ENCODE data around the gene CERS3. TPM values are rescaled to one million over a fixed set of nuclear protein-coding genes. Genes with fewer than 3 reads are reported as not detected.

CERS3 gene
- total and polyA plus RNA-seq, 2 donors (not counting 1 experiment from before 2014, with no cell fraction given): 0.12 to 0.34 TPM

- DNase-seq: no peak
- no peak for TF ChIP-seq CTCF (IDR thresholded peaks at IDR 0.05)
- no peak for TF ChIP-seq EZH2 (IDR thresholded peaks at IDR 0.05; ENCODE audit: borderline replicate concordance, insufficient read depth, low read depth, low read length, poor library complexity, severe bottlenecking)
- Mint-ChIP-seq H3K27me3 (peaks cover 38% of the 10 kb centered on the region), H3K9me3 (ENCODE audit: insufficient read depth) (no peaks in the 10 kb centered on the region), H3K4me3 (no peak overlapping the region), H3K27ac (no peak overlapping the region), H3K4me1 (no peaks in the 10 kb centered on the region)
- no peak overlapping the region for H3K27ac ChIP-seq (ENCODE audit: low read length in 2 of 2)
- ChIA-PET CTCF (no interaction called here), POLR2A (no interaction called here)
- WGBS (ENCODE audit: insufficient coverage): 83% methylated on average over 1 of the region's 4 CpGs
- H4K20me1 ChIP-seq (ENCODE audit: control insufficient read depth, insufficient read depth, low read length, poor library complexity, severe bottlenecking): no peaks in the 10 kb centered on the region
- ATAC-seq (ENCODE audit: low read depth): no peak
- H3K79me2 ChIP-seq (ENCODE audit: control insufficient read depth, insufficient read depth, low read length): no peaks in the 10 kb centered on the region
- H3K4me1 ChIP-seq (ENCODE audit: control insufficient read depth in 2 of 2, insufficient read depth in 2 of 2, low read length in 2 of 2): no peaks in the 10 kb centered on the region
- H3K9ac ChIP-seq (ENCODE audit: low read length): no peak overlapping the region
- H3K4me3 ChIP-seq (ENCODE audit: control extremely low read depth in 1 of 5, extremely low read depth in 1 of 5, insufficient read depth in 1 of 5, low read depth in 2 of 5, low read length in 4 of 5): no peak overlapping the region
- H3K9me3 ChIP-seq (ENCODE audit: control extremely low read depth in 1 of 3, control insufficient read depth in 2 of 3, insufficient read depth in 1 of 3, low read length in 2 of 3): no peaks in the 10 kb centered on the region
- intact Hi-C loops (cut with micrococcal nuclease): no loop called here
- no peaks in the 10 kb centered on the region for H3K36me3 ChIP-seq (replicated peaks in 1 of 2; ENCODE audit: control extremely low read depth in 1 of 2, control insufficient read depth in 1 of 2, extremely low read depth in 1 of 2, insufficient read depth in 2 of 2, low read length in 1 of 2)
- H3K4me2 ChIP-seq (replicated peaks; ENCODE audit: low read depth, low read length, poor library complexity, severe bottlenecking): no peak overlapping the region
- H2AFZ ChIP-seq (ENCODE audit: insufficient read depth, low read depth, low read length, poor library complexity, severe bottlenecking): no peak overlapping the region
- H3K27me3 ChIP-seq (replicated peaks in 1 of 4; ENCODE audit: control extremely low read depth in 1 of 4, control insufficient read depth in 3 of 4, insufficient read depth in 4 of 4, low read length in 3 of 4): peaks cover 0 to 8% (median 0%) of the 10 kb centered on the region in 4 experiments
Measured at GRCh38 chr15:100500226-100500990, 28.3 kb downstream of the CERS3 start.

DNA sequence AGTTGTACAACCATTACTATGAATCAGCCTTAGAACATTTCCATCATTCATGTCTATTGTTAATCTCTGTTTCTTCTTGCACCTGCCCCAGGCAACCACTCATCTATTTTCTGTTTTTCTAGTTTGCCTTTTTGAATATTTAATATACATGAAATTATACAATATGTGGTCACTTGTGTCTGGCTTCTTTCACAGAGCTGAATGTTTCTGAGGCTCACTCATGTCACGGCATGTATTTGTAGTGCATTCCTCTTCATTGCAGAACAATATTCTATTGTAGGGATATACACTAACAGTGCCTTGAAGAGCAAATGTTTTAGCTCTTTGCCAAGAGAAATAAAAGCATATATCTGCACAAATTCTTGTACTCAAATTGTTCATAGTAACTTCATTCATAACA, 32.9 kb downstream of the CERS3 start:
- Histone ChIP-seq H3K9ac (ENCODE audit: low read length) (no peak overlapping the region), H3K9me3 (ENCODE audit: control extremely low read depth in 1 of 3, control insufficient read depth in 2 of 3, insufficient read depth in 1 of 3, low read length in 2 of 3) (no peaks in the 10 kb centered on the region), H2AFZ (ENCODE audit: insufficient read depth, low read depth, low read length, poor library complexity, severe bottlenecking) (no peak overlapping the region), H3K4me3 (ENCODE audit: control extremely low read depth in 1 of 5, extremely low read depth in 1 of 5, insufficient read depth in 1 of 5, low read depth in 2 of 5, low read length in 4 of 5) (no peak overlapping the region), H3K79me2 (ENCODE audit: control insufficient read depth, insufficient read depth, low read length) (no peaks in the 10 kb centered on the region), H3K4me2 (replicated peaks; ENCODE audit: low read depth, low read length, poor library complexity, severe bottlenecking) (no peak overlapping the region), H3K4me1 (ENCODE audit: control insufficient read depth in 2 of 2, insufficient read depth in 2 of 2, low read length in 2 of 2) (no peaks in the 10 kb centered on the region), H3K27ac (ENCODE audit: low read length in 2 of 2) (no peak overlapping the region), H3K36me3 (replicated peaks in 1 of 2; ENCODE audit: control extremely low read depth in 1 of 2, control insufficient read depth in 1 of 2, extremely low read depth in 1 of 2, insufficient read depth in 2 of 2, low read length in 1 of 2) (no peaks in the 10 kb centered on the region), H3K27me3 (replicated peaks in 1 of 4; ENCODE audit: control extremely low read depth in 1 of 4, control insufficient read depth in 3 of 4, insufficient read depth in 4 of 4, low read length in 3 of 4) (peaks cover 0 to 8% (median 3%) of the 10 kb centered on the region in 4 experiments), H4K20me1 (ENCODE audit: control insufficient read depth, insufficient read depth, low read length, poor library complexity, severe bottlenecking) (no peaks in the 10 kb centered on the region)
- DNase-seq: no peak
- TF ChIP-seq CTCF (IDR thresholded peaks at IDR 0.05): no peak
- no peak for TF ChIP-seq EZH2 (IDR thresholded peaks at IDR 0.05; ENCODE audit: borderline replicate concordance, insufficient read depth, low read depth, low read length, poor library complexity, severe bottlenecking)
- ATAC-seq (ENCODE audit: low read depth): no peak
- no CpG with 5 or more reads among the region's 1 CpG for WGBS (ENCODE audit: insufficient coverage)
- ChIA-PET POLR2A (no interaction called here), CTCF (no interaction called here)
- Mint-ChIP-seq H3K9me3 (ENCODE audit: insufficient read depth) (no peaks in the 10 kb centered on the region), H3K27me3 (peaks cover 37% of the 10 kb centered on the region), H3K27ac (no peak overlapping the region), H3K4me1 (no peaks in the 10 kb centered on the region), H3K4me3 (no peak overlapping the region)
- intact Hi-C loops (cut with micrococcal nuclease): no loop called here
